ENCODE results near the gene SOBP.

The SOBP gene

DNA sequence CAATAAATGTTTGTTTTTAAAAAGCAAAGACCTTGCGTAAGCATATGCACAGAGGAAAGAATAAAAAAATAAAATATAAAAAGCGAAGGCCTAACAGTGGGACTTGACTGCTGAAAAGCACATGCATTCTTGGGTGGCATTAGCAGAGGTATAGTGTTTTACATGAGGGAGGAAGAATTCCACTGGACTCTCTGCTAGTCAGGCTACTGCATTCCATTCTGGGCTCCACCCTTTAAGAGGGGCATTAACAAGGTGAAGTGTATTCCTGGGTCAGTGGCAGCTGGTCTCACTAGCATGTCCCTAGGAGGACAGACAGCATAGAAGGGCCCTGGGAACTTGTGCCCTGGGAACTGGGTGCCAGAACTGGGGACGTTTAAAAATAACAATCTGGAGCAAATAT is 134.1 kb downstream of the SOBP start:
- no peak for DNase-seq

DNA sequence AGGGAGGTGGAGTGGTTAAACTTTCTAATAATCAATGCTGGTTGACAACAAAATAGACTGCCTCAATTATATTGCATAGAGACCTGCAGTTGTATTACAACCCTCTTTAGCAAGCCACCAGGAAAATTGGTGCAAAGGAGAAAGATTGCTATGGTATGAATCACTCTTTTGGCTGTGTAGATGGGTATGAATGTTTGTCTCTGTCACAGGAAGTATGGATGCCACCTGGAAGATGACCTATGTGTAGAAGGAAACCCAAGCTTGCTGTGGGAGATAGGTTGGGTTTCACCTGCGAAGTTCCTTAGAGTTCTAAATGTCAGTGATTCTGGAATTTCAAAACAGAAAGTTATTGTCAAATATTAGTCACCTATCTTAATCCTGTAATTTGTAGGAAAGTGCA is 134.6 kb downstream of the SOBP start:
- no peak for DNase-seq

GRCh38 chr6:107625264-107625663 is 135.3 kb downstream of the SOBP start:
- no peak for DNase-seq

DNA sequence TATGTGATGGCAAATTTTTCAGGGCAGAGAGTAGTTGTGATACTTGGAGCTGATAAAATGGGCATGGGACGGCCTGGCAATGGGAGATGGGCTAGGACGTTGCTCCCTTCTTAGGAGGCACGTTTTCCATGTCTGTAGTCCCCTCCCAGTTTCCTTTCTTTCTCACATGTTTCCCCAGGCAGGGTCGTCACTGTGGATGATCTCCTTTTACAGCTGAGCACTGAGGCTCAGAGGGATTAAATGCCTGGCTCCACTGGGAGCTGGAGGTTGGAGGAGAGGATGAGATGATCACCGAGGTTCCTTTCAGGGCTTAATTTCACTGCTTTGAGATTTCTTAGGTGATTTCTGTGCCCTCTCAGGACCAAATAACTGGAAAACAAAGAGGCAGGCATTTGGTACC is 136.7 kb downstream of the SOBP start:
- no peak for DNase-seq

- no peak for DNase-seq
Measured at GRCh38 chr6:107627969-107628368, 138.1 kb downstream of the SOBP start.

GRCh38 chr6:107628878-107629277 is 139.0 kb downstream of the SOBP start:
- no peak for DNase-seq

DNA sequence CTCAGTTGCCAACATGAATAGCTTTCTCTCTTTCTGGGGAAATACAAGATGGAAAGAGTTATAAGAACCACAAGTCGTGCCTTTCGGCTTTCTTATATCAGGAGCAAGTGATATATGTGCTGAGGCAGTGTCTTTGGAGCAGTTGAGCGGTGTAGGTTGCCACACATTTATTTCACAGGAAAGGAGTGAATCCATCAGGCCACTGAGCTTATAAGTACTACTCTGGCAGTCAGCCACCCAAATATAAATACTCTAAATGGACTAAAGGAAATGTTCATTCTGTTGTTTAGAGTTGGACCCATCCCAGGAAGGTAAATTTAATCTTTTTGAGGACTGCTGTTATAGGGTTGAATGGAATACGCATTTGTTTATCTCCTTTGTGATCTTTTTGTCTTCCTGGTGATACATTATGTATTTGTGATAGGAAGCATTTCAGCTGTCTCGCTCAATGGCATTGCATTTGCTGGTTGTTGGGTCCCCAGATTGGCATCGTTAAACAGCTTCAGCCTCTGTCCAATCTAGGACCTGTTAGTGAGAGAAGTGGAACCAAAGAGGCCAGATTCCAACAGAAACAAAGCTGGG is 139.7 kb downstream of the SOBP start:
- DNase-seq = peak; percentile 71

DNA sequence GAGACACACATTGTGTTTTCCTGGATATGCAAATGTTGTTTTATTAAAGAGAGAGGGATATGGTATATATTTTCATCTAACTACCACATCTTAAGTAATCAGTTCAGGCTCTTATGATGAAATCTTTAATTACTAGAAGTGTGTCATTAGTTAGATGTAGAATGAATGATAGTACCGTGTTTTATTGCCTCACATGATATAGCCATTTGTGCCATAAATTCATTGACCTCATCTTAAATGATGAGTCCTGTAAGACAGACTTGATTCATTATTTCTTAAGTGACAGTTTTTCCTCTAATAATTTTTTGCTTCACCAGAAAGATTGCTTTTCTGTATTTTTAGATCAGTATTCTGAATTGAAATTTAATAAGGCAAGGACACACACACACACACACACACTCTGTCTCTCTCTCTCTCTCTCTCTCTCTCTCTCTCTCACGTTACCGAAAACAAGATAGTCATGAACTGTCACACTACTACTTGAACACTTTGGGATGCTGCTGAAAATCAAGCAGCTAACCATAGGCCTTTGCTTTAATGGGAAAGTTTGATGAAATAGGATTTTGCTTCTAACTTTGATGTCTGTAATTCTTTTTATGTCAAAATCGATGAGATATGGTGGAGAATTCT is 140.5 kb downstream of the SOBP start:
- no peak for DNase-seq

DNA sequence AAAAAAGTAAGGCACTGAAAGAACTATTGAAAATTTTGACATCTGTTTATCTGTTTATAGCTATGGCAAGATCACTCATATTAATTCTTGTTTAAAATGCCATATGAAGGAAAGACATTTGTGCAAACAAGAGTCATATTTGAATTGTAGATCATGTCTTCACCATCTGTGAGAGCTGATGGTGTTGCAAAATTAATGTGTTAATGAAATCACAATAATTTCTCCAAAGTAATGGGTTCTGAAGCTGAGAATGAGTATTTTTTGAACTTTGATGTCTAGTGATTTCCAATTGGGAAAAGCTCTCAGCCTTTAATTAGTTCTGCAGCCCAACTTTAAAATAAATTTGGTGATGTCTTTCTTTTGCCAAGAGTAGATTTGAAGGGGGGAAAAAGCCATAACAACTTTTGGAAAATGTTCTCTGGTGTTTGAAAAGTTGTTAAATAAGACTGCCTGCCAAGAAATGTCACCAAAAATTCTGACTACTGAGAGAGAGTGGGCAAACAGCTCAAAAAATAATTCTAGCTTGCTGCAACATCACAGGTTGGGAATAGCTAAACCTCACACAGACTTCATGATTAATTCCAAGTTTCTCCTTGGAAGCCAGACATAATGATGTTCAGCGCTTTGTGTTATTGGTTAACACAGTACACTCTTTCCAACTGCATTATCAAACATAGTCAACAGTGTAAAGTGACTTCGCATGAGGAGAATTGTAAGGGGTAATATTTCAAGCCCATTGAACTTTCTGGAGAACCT is 142.6 kb downstream of the SOBP start:
- no peak for DNase-seq

DNA sequence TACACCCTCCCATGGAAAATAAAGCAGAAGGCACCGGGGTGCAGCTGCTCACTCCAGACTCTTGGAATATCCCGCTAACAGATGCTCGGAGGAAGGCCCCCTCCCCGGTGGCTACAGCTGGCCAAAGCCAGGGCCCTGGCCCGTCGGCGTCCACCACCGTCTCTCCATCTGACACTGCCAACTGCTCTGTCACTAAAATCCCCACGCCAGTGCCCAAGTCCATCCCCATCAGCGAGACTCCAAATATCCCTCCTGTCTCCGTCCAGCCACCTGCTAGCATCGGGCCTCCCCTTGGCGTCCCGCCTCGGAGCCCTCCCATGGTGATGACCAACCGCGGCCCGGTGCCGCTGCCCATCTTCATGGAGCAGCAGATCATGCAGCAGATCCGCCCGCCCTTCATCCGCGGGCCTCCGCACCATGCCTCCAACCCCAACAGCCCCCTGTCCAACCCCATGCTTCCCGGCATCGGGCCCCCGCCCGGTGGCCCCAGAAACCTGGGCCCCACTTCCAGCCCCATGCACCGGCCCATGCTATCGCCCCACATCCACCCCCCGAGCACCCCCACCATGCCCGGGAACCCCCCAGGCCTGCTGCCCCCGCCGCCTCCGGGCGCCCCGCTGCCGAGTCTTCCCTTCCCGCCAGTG is 143.9 kb downstream of the SOBP start:
- DNase-seq = no peak

DNA sequence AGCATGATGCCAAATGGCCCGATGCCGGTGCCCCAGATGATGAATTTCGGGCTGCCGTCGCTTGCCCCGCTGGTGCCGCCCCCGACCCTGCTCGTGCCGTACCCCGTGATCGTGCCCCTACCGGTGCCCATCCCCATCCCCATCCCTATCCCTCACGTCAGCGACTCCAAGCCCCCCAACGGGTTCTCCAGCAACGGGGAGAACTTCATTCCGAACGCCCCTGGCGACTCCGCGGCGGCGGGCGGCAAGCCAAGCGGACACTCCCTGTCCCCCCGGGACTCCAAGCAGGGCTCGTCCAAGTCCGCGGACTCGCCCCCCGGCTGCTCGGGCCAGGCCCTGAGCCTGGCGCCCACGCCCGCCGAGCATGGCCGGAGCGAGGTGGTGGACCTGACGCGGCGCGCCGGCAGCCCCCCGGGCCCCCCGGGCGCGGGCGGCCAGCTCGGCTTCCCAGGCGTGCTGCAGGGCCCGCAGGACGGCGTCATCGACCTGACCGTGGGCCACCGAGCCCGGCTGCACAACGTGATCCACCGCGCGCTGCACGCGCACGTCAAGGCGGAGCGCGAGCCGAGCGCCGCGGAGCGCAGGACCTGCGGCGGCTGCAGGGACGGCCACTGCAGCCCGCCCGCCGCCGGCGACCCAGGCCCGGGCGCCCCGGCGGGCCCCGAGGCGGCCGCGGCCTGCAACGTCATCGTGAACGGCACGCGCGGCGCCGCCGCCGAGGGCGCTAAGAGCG is 144.6 kb downstream of the SOBP start:
- DNase-seq = no peak

DNA sequence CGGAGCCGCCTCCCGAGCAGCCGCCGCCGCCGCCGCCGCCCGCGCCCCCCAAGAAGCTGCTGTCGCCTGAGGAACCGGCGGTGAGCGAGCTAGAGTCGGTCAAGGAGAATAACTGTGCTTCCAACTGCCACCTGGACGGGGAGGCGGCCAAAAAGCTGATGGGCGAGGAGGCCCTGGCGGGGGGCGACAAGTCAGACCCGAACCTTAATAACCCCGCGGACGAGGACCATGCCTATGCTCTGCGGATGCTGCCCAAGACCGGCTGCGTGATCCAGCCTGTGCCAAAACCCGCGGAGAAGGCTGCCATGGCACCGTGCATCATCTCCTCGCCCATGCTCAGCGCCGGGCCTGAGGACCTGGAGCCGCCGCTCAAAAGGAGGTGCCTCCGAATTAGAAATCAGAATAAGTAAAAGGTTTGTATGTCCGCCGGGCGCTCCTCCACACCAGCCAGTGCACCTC is 145.2 kb downstream of the SOBP start:
- DNase-seq = no peak

- no peak for DNase-seq
Measured at GRCh38 chr6:107636486-107636885, 146.6 kb downstream of the SOBP start.

GRCh38 chr6:107637316-107638315 is 147.7 kb downstream of the SOBP start:
- DNase-seq = no peak

GRCh38 chr6:107638493-107638892 is 148.6 kb downstream of the SOBP start:
- no peak for DNase-seq

GRCh38 chr6:107639511-107639910 is 149.6 kb downstream of the SOBP start:
- no peak for DNase-seq

DNA sequence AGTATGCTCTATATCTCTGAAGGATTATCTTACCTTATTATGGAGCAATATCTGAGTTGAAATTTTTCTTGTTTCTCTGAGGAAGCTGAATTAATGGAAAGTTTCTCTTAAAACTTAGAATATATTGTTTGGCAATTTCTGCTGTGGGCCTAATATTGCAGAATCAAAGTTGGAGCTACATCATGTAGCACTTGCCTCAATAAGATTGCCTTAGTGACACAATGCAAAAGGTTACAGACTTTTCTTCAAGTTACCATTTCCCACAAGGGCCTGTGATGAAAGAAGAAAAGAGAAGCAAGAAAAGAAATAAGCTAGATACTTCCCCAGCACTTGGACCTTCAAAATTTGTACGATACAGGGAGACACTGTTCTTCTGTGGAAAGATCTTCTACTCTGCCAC is 151.2 kb downstream of the SOBP start:
- no peak for DNase-seq

GRCh38 chr6:107641500-107641941 is 151.6 kb downstream of the SOBP start:
- DNase-seq = no peak

GRCh38 chr6:107642095-107642860 is 152.4 kb downstream of the SOBP start:
- no peak for DNase-seq

- no peak for DNase-seq
Measured at GRCh38 chr6:107642861-107643328, 153.0 kb downstream of the SOBP start.

DNA sequence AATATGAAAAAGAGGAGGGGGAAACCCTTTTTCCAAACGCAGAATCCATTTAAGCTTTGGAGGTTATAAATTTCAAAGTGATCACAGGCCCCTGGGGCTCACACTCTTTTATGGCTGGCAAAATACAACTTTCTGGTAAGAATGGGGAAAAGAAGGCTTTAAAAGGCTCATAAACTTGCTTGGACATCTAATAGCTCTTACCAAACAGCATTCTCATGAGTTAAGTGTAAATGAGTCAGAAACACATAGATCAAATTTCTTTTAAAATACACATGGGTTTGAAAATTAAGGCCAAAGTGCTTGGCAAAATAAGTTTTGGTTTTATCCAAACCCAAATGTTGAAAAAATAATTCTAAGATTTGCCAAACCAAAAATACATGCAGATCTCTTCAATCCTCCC is 154.6 kb downstream of the SOBP start:
- DNase-seq = no peak

Data from NCI-H2081 treated with DMSO at 0.1 percent for 48 hours (cell line).